ENCODE data around the gene SIM2. TPM values are rescaled to one million over a fixed set of nuclear protein-coding genes. Genes with fewer than 3 reads are reported as not detected.

Gene SIM2
- total and polyA plus RNA-seq, 2 of the 13 experiments (the other 11 are each of a cell fraction or from before 2014, with no cell fraction given) = 0.36 to 0.53 TPM

DNA sequence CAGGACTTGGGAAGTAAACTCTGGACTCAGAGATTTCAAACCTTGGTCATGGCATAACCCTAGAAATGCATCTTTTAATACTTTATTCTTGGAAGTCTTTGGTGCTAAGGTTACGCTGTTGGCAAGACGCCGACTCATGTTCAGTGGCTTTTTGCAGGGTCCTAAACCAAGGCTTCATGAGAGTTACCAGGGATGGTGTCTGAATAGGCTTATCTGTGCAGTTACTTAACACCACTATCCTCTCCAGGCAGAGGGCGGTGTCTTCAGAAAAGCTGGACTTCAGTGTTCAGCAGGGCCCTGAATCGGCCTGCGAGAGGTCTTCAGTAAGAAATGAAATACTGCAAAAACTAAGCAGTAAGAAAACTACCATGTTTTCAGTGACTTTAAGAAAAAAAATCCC is 58.3 kb downstream of the SIM2 start:
- Histone ChIP-seq H3K27ac (ENCODE audit: extremely low read length, insufficient read depth, low read length) (no peak overlapping the region), H3K36me3 (replicated peaks in 1 of 2; ENCODE audit: control insufficient read depth in 1 of 2, insufficient read depth in 2 of 2, low read length in 2 of 2) (peaks cover 0 to 7% of the 10 kb centered on the region in 2 experiments; a peak in 1 of 5 replicates), H3K4me1 (ENCODE audit: insufficient read depth, low read length) (no peaks in the 10 kb centered on the region), H2AFZ (ENCODE audit: low read length) (no peak overlapping the region), H3K79me2 (ENCODE audit: insufficient read depth, low read length) (no peaks in the 10 kb centered on the region), H3K4me2 (ENCODE audit: low read depth, low read length) (no peak overlapping the region), H3K9ac (ENCODE audit: insufficient read depth, low read depth, low read length) (no peak overlapping the region), H3K4me3 (replicated peaks in 1 of 3; ENCODE audit: insufficient read depth in 1 of 3, low read depth in 2 of 3, low read length in 3 of 3) (no peak overlapping the region), H3K27me3 (ENCODE audit: control insufficient read depth in 1 of 2, insufficient read depth in 2 of 2, low read length in 2 of 2) (no peaks in the 10 kb centered on the region), H3K9me3 (ENCODE audit: low read length) (no peaks in the 10 kb centered on the region), H4K20me1 (ENCODE audit: insufficient read depth, low read length) (no peaks in the 10 kb centered on the region)
- BruUV-seq (replicated peaks) = no TSS peak
- POLR2A ChIA-PET = no interaction called here
- 96% methylated on average over 6 of the region's 6 CpGs for WGBS (ENCODE audit: low lambda C conversion rate)
- TF ChIP-seq, protein P1, sequence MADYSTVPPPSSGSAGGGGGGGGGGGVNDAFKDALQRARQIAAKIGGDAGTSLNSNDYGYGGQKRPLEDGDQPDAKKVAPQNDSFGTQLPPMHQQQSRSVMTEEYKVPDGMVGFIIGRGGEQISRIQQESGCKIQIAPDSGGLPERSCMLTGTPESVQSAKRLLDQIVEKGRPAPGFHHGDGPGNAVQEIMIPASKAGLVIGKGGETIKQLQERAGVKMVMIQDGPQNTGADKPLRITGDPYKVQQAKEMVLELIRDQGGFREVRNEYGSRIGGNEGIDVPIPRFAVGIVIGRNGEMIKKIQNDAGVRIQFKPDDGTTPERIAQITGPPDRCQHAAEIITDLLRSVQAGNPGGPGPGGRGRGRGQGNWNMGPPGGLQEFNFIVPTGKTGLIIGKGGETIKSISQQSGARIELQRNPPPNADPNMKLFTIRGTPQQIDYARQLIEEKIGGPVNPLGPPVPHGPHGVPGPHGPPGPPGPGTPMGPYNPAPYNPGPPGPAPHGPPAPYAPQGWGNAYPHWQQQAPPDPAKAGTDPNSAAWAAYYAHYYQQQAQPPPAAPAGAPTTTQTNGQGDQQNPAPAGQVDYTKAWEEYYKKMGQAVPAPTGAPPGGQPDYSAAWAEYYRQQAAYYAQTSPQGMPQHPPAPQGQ (CRISPR knock-in tag; IDR thresholded peaks at IDR 0.05; ENCODE audit: borderline replicate concordance) = no peak
- TF ChIP-seq HMG20A (CRISPR knock-in tag; IDR thresholded peaks at IDR 0.05; ENCODE audit: borderline replicate concordance) (no peak), PLRG1 (conservative IDR thresholded peaks at IDR 0.05) (no peak), SPEN (CRISPR knock-in tag; IDR thresholded peaks at IDR 0.05; ENCODE audit: low read depth) (no peak), NRL (CRISPR knock-in tag; IDR thresholded peaks at IDR 0.05; ENCODE audit: borderline replicate concordance) (no peak)
- no peak for DNase-seq (ENCODE audit: low spot score)
- in situ Hi-C loops (cut with HindIII; ENCODE audit: extremely low pct_ligation_motif_present, low pct_unique_long_range_greater_than_20kb) (no loop called here), intact Hi-C loops (cut with micrococcal nuclease; ENCODE audit: unreplicated experiment) (no loop called here)
- FAIRE-seq = no peak
- CTCF ChIA-PET (ENCODE audit: low intra/inter-chr PET ratio, low total read pairs) = no interaction called here
- ATAC-seq = no peak

DNA sequence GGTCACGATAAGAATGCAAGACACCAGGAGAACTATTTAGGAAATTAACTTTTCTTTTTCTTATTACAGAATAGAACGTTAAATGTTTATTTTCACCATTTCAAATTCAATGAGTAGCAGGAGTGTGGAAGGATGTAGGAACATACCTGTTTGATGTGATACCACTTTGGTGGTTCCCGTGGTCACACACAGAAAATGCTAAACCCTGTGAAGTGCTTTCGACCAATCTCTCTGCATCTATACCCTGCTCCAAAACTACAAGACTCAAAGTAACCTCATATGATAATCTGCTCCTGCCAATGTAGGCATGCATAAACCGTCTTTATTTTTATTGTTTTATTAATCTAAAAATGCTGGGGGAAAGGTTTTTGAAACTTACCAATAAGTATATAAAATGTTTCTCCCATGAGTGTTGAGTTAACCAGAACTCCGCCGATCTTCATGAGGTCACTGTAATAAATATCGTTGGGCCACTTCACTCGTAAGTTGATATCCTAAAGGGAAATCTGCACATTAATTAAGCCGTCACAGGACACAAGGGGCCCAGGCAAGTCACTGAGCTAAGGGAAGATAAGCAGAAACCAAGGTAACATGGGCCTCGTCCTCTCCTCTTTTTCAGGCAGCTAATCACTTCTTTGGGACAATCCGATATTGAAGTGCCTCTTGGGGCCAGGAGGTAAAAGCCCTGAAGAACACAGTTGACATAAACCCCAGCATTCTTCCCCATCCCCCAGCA is 60.6 kb downstream of the SIM2 start:
- ATAC-seq (no peak), FAIRE-seq (no peak), DNase-seq (ENCODE audit: low spot score) (no peak)
- no TSS peak for BruUV-seq (replicated peaks)
- H3K27me3 ChIP-seq (ENCODE audit: control insufficient read depth in 1 of 2, insufficient read depth in 2 of 2, low read length in 2 of 2) = no peaks in the 10 kb centered on the region
- no peak overlapping the region for H3K9ac ChIP-seq (ENCODE audit: insufficient read depth, low read depth, low read length)
- no peaks in the 10 kb centered on the region for H3K9me3 ChIP-seq (ENCODE audit: low read length)
- ChIA-PET CTCF (ENCODE audit: low intra/inter-chr PET ratio, low total read pairs) (no interaction called here), POLR2A (no interaction called here)
- no peak overlapping the region for H3K4me3 ChIP-seq (replicated peaks in 1 of 3; ENCODE audit: insufficient read depth in 1 of 3, low read depth in 2 of 3, low read length in 3 of 3)
- WGBS (ENCODE audit: low lambda C conversion rate) = 86% methylated on average over 11 of the region's 12 CpGs
- intact Hi-C loops (cut with micrococcal nuclease; ENCODE audit: unreplicated experiment) = no loop called here
- no peaks in the 10 kb centered on the region for H3K4me1 ChIP-seq (ENCODE audit: insufficient read depth, low read length)
- H3K27ac ChIP-seq (ENCODE audit: extremely low read length, insufficient read depth, low read length) = no peak overlapping the region
- no peaks in the 10 kb centered on the region for H3K36me3 ChIP-seq (replicated peaks in 1 of 2; ENCODE audit: control insufficient read depth in 1 of 2, insufficient read depth in 2 of 2, low read length in 2 of 2)
- in situ Hi-C loops (cut with HindIII; ENCODE audit: extremely low pct_ligation_motif_present, low pct_unique_long_range_greater_than_20kb) = no loop called here
- H4K20me1 ChIP-seq (ENCODE audit: insufficient read depth, low read length) = no peaks in the 10 kb centered on the region
- no peak for TF ChIP-seq ZNF569 (CRISPR knock-in tag; IDR thresholded peaks at IDR 0.05; ENCODE audit: borderline replicate concordance)
- TF ChIP-seq, protein P2, sequence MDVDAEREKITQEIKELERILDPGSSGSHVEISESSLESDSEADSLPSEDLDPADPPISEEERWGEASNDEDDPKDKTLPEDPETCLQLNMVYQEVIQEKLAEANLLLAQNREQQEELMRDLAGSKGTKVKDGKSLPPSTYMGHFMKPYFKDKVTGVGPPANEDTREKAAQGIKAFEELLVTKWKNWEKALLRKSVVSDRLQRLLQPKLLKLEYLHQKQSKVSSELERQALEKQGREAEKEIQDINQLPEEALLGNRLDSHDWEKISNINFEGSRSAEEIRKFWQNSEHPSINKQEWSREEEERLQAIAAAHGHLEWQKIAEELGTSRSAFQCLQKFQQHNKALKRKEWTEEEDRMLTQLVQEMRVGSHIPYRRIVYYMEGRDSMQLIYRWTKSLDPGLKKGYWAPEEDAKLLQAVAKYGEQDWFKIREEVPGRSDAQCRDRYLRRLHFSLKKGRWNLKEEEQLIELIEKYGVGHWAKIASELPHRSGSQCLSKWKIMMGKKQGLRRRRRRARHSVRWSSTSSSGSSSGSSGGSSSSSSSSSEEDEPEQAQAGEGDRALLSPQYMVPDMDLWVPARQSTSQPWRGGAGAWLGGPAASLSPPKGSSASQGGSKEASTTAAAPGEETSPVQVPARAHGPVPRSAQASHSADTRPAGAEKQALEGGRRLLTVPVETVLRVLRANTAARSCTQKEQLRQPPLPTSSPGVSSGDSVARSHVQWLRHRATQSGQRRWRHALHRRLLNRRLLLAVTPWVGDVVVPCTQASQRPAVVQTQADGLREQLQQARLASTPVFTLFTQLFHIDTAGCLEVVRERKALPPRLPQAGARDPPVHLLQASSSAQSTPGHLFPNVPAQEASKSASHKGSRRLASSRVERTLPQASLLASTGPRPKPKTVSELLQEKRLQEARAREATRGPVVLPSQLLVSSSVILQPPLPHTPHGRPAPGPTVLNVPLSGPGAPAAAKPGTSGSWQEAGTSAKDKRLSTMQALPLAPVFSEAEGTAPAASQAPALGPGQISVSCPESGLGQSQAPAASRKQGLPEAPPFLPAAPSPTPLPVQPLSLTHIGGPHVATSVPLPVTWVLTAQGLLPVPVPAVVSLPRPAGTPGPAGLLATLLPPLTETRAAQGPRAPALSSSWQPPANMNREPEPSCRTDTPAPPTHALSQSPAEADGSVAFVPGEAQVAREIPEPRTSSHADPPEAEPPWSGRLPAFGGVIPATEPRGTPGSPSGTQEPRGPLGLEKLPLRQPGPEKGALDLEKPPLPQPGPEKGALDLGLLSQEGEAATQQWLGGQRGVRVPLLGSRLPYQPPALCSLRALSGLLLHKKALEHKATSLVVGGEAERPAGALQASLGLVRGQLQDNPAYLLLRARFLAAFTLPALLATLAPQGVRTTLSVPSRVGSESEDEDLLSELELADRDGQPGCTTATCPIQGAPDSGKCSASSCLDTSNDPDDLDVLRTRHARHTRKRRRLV (CRISPR knock-in tag; IDR thresholded peaks at IDR 0.05) = no peak
- H2AFZ ChIP-seq (ENCODE audit: low read length) = no peak overlapping the region
- no peaks in the 10 kb centered on the region for H3K79me2 ChIP-seq (ENCODE audit: insufficient read depth, low read length)
- no peak overlapping the region for H3K4me2 ChIP-seq (ENCODE audit: low read depth, low read length)

All from HepG2 (cell line).